HG03039 (cell line): ENCODE measurements around the gene COL18A1.
"Not testable (repeated sequence)": the region's sequence is repeated elsewhere in the genome, so short reads cannot be mapped to it uniquely, and the experiment has no call there.

ENCODE experiments used
- ATAC-seq: cut with Tn5 transposase; IDR thresholded peaks from one replicate; pipeline ENCODE4 v1.9.1; 2021; ENCODE audit warnings: mild to moderate bottlenecking, moderate library complexity; ENCODE audit not compliant: unreplicated experiment

Gene COL18A1

DNA sequence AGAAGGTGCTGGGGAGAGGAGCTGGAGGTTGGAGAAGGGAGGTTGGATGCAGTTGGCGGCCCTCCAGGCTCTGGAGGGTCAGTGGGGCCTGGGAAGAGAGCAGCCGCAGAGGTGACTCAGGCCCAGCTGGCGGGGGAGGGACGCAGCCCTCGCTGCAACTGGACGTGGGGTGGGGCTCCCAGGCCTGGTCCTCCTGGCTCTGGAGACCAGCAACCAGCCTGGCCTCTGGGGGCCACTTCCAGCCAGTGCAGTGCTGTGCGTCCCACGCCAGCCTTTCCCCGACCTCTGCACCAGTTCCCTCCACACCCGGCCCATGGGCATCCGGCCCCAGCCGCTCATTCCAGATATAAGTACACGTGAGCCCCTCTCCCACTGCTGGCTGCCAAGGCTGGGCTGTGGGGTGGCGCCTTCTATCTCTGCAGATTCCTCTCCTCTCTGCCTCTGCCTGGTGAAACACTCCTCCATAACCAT, 38.0 kb upstream of the COL18A1 start:
- ATAC-seq, result no peak

DNA sequence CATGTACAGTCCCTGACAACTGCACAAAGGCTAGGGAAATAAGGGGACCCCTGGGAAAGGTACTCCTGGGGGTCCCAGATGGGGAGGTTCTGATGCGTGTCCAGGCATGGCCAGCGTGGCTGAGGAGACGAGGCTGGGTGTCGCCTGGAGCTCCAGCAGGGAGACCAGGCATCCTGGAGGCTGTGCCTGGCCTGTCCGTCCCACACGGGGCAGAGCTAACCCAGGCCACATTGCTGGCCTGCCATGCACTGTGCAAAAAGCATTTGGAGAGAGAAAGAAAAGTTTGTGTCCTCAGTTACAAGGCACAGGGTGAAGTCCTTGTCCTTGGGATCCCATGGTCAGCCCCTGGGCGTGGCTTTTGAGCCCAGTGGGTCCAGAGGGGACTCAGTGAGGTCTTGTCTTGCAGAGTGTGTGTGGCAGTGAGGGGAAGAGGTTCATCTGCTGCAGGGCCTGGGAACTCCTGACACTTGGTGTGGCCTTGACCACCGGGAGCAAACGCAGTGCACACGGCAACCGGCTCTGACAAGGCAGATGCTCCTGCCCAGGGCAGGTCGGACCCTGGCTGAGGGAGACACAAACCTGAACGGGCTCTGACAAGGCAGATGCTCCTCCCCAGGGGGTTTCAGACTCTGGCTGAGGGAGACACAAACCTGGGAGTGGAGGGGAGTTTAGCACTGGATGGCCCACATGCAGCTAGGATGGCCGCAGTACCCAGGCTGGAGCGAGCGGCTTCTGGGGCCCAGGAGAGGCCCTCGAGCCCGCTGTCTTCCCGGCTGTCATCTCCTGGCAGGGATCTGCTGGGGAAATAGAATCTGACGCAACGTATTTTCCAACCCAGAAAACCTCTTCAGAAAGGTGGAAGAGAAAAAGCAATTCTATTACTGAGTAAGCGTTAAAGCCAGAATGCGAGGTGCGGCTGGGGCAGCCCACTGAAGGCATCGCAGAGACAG, 37.3 kb upstream of the COL18A1 start:
- no peak for ATAC-seq

DNA sequence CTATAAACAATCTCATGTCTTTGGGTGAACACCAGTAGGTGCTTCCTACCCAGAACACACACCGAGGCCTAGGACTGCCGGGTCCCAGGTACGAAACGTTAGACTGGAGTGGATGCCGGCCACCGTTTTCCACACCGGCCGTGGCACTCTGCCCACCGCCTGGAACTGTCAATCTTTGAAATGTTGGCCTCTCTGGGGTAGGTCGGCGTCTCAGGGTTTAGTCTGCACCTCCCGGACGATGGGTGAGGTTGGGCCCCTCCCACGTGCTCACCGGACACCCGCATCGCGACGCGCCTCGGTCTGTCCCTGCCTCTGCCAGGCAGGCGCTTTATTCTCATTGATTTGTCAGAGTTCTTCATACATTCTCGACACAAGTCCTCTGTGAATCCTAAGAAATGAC, 35.9 kb upstream of the COL18A1 start:
- ATAC-seq, result not testable (repeated sequence)

DNA sequence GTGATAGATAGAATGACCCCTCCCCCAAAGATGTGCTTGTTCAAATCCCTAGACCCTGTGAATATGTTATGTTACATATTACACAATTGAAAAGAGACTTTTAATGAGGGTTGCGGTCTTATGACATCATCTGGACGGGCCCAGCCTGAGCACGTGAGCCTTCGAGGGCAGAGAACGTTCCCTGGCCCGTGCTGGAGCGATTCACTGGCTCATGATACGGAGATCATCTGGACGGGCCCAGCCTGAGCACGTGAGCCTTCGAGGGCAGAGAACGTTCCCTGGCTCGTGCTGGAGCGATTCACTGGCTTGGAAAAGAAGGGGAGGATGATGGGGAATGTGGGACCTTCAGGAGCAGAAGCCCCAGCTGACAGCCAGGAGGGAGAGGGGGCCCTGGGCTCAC, 34.4 kb upstream of the COL18A1 start:
- ATAC-seq, result no peak

DNA sequence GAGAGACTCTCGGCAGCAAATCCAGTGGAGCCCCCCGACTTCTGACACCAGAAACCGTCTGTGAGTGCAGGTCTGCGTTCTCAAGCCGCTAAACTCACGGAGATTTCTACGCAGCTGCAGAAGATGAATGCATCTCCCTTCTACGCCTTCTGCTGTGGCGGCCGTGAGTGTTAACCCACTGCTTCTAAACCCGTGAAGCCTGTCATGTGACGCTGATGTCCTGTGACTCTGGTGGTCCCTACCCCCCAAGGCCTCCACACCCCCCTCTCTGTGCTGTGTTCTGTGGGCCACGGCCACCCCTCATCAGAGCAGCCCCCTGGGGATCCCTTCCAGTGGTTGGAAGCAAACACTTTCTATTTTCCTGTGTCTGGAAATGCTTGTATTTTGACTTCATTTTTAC, 33.9 kb upstream of the COL18A1 start:
- no peak for ATAC-seq

DNA sequence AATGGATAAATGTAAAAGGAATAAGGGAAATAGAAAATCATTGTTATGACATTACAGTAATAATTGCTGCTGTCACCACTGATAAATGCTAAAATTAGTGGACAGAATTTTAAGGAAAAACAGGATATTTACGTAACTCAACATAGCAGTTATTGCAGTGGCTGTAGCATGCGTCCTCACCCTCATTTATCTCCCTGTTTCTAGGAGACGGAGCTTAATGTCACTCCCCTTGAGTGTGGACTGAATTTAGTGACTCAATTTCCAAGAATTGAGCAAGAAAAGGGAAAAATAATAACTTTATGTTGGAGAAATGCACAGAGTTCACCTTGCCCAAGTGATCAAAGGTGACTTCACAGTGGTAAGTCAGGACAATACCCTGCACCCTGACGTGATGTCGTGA, 33.3 kb upstream of the COL18A1 start:
- no peak for ATAC-seq

DNA sequence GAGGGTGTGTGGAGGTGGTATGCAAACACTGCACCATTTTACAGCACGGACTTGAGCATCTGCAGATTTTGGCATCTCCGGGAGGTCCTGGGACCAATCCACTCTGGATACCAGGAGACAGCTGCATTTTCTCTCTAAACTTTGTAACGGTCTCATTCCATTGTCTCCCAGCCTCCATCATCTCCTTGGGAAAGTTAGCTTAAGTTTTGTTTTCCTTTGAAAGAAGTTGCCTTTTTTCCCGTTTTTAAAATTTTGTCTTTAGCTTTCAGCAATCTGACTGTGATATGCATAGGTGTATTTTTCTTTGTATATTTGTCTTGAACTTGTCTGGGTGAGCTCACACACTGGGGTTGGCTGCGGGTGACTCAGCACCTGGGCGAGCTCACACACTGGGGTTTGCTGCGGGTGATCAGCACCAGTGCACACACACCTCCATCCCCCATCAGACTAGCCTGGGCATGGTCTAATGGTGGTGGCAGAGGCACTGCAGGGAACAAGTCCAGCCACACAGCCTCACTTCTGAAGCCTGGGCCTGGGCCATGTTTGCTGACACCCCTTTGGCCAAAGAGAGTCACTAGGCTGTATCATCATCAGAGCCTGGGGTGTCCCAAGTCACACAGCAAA, 32.1 kb upstream of the COL18A1 start:
- no peak for ATAC-seq

DNA sequence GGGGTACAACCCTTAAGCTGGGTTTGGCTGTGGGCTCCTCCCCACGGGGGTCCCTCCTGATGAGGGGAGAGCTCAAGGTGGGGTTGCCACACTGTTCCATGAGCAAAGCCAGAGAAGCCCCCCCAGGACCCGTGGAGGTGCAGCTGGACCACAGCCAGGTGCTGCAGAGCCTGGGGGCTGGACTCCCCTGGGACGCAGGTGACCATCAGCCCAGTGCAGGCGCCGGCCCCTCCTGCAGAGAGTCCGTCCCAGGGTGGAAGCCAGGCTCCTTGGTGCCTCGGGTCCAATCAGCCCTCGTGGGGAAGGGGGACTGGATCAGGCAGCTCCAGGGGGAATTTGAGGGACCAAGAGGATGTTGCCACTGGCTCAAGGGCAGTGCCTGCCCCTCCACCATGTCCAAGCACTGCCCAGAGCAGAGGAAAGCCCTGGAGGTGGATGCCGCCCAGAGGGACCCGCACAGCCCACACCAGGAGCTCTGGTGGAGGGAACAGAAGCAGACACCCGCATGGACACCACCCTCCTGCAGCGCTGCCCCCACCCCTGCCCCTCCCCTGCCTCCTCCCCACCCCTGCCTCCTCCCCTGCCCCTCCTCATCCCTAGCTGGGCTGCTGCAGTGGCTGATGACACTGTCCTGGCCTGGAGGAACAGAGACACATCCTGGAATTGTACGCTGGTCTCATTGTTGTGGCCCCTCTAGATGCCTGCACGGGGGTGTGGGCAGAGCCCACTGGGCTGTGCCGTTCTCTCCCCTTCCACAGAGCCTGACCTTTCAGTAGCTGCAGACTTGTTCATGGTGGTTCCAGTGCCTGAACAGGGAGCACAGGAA, 30.8 kb upstream of the COL18A1 start:
- ATAC-seq, result no peak

DNA sequence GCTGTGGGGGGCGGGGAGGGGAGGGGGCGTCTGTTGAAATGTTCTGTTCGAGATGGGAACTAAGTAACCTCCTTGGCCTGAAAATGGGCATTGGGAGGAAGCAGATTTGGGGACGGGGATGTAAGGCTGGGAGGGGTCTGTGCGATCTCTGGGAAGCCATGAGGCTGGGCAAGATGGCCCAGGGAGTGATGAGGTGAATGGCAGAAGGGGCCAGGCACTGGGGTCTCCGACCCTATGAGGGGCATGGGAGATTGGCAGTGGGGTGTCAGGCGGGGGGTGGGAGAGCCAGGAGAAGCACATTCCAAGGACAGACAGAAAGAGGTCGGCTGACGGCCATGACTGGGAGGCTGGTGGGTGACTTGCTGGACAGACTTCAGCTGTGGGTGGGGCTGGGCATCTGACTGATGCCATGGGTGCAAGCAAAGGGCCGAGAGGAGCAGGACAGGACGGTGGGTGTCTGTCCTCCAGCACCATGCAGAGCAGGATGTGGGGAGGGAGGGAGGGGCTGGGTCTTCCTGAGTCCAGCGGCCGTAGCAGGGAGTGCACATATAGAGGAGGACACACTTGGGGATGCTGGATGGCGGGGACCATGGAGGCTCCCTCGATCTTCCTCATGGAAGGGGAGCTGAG, 30.0 kb upstream of the COL18A1 start:
- ATAC-seq, result no peak

DNA sequence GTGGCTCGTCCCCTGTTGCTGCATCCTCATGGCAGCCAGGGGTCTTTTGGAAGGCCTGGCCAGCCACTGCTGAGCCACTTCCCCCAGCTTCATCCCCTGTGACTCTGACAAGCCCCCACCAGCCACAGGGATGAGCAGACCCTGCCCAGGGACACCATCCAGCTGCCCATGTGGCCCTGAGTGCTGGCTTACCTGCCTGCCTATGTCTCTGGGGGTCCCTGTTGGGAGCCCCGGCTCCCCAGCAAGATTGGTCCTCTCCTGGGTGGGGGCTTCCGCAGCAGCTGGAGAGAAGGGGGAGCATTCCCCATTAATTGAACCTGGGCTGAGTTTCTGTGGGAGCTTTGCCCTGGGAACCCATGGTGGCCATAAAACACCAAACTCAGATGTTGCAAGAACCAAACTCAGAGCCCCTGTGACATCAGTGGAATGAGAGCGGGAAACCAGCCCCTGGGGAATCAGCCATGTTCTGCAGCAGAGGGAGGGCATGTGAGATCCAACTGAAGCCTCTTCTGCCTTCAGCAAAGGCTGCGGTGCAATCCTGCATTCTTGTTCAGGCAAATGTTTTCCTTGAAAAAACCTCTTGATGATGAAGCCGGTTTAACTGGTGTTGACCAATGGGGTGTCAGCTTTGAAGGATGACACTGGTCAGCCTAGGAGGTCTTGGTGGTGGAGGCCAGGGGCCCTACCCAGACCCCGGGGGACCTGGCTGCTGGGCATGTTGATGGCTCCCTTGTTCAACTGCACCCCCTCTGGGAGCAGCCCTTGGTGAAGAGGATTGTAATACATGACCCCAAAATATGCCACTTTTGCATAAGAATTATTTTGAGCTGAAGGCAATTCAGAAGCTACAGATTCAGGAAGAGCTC, 28.3 kb upstream of the COL18A1 start:
- ATAC-seq, result no peak

DNA sequence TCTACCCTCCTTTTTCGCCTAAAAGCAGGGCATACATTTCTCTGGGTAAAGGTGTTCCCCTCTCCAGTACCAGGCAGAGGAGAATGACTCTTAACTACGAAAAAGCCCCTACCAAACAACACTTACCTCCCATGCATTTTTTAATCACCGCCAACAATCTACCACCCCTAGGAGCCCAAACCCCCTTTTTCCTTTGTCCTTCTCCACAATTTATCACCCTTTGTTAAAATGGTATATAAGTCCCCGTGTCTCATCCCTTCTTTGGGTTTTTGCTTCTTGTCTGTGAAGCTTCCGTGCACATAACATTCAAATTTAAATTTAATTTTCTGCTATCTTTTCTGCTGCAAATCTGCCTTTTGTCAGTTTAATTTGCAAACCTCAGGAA, 27.6 kb upstream of the COL18A1 start:
- no peak for ATAC-seq

DNA sequence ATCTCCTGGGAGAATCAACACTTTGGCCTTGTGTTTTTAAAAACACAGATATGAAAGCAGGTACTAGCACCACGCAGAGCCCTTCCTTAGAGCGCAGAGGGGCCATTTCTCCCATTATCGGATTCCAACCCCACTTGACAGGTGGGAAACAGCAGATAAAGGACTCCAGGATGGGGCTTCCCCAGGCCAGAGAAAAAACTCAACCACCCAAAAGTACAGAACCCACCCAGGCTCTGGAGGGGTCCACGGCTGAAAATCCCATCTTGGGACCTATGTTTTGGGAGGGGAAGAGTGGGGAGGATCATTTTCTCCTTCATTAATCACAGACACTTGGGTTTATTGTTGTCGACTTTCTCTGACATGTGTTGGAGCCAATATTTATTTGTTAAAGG, 27.1 kb upstream of the COL18A1 start:
- ATAC-seq, result no peak

DNA sequence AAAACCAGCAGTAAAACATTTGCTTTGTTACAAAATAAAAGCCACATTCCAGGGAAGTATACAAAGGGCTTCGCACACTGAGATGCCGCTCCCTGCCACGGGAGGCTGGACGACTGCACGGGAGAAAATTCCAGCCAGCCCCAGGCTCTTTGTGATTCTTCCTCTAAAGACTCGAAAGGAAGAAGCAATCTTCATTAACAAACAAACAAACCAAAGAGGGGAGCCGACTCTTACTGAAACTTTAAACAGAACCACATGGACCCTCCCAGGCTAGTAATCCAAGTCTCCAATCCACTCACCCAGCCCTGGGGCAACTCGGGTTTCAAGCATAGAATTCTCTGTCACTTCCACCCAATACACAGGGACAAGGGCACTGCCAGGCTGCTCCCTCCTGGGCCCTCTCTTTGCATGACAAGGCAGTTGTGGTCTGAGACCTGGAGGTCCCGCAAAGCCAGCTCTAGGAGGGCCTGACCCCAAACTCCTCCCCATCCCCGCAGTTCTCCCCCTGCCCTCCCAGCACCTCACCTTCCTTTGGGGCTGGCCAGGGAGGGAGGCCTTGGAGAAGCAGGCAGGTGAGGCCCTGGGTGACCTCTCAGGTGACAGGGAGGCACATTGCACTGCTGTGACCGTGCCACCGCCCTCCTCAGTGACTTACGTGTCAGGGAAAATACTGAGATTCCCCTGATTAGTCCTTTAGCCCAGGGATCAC, 26.6 kb upstream of the COL18A1 start:
- ATAC-seq, result no peak

DNA sequence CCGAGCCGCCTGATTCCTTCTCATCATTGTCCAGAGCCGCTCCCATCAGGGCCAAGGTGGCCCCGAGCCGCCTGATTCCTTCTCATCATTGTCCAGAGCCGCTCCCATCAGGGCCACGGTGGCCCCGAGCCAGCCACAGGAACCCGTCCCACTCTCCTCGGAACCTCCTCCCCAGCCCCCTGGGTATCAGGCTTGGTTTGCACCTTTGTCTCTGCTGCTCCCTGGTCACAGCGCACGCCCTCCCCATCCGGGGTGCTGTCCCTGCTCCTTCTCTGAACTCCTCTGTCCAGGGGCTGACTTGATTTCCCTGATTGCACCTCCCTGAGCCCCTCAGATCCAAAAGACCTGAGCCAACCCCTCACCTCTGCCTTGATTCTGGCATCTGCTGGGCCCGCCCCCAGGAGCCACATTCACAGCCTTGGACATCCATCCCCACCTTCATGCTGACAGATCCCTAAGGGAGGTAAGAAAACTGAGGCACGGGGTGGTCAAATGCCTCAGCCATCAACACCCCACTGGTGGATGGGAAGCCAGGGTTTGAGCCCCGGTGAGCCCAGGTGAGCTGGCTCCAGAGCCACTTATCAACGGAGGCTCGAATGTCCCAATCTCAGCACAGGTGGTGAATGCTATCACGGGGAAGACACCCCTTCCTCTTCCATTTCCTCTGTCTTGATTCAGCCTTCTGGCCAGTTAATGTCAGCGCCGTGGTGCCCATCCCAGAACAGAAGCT, 25.6 kb upstream of the COL18A1 start:
- no peak for ATAC-seq

DNA sequence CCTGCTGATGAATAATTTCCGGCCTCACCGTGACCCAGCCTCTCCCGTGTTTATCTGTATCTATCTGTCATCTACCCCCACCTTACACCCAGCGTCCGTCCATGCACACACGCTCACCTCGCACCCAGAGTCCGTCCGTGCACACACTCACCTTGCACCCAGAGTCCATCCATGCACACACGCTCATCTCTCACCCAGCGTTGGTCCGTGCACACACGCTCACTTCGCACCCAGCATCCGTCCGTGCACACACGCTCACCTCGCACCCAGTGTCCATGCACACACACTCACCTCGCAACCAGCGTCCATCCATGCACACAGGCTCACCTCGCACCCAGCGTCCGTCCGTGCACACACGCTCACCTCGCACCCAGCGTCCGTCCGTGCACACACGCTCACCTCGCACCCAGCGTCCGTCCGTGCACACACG, 25.0 kb upstream of the COL18A1 start:
- no peak for ATAC-seq

DNA sequence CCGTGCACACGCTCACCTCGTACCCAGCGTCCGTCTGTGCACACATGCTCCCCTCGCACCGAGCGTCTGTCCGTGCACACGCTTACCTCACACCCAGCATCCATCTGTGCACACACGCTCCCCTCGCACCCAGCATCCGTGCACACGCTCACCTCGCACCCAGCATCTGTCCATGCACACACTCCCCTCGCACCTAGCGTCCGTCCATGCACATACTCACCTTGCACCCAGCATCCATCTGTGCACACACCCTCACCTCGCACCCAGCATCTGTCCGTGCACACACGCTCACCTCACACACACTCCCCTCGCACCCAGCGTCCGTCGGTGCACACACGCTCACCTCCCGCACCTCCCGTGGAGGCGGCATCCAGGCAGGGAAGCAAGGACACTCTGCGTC, 24.4 kb upstream of the COL18A1 start:
- ATAC-seq, result no peak

DNA sequence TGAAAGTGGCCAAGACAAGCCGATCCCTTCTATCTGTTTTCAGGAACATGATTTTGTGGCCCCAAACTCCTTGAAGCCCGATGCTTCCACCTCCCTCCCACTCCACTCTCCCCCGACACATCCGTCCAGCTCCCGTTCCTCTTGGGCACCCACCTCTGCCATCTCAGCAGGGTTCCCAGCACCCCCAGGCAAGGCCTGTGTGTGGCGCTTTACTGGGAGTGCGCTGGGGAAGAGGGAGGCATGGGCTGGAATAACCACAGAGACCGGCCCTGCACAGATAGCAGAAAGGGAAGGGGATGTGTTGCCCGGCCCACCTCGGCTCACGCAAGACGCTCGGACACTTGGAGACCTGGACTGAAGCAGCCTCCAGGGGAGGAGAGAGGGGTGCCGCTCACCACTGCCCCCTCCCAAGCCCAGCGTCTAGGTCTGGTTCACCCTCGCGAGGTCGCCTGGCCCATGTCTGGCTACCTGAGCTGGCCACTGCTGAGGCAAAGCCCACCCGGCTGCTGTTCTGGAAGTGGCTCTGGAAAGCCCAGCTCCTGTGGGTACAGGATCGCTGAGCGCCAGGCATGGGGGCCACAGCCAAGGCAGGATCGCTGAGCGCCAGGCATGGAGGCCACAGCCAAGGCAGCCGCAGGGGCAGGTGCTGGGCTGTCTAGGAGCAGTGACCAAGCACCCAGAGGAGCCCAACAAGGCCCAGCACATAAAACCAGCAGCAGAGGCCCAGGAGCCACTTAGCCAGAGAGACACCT, 23.8 kb upstream of the COL18A1 start:
- no peak for ATAC-seq
